ENCODE data around the gene DIO1. TPM values are rescaled to one million over a fixed set of nuclear protein-coding genes. Genes with fewer than 3 reads are reported as not detected.

Gene DIO1
- total RNA-seq, 2 experiments from 2014 or later: not detected

DNA sequence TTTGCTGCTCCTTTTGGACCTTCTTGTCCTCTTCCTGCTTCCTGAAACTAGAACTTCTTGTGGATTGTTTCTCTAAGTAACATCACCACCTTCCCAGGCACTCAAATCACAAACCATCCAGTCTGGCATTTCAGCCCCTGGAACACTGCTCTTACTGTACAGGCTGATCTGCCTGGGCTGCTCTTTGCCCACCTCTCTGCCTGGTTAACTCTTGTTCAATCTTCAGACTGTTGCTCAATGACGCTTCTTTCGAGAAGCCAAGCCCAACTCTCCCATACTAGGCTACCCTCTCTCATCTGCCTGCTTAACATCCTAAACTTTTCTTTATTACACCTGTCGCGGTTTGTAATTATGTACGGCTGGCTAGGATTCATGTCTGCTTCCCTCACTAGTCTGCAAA lies 657 bp downstream of the DIO1 start:
- Mint-ChIP-seq H3K4me3 (no peak overlapping the region), H3K9me3 (ENCODE audit: insufficient read depth) (no peaks in the 10 kb centered on the region), H3K4me1 (ENCODE audit: low read depth) (peaks cover 11% of the 10 kb centered on the region), H3K27ac (no peak overlapping the region), H3K36me3 (ENCODE audit: low read depth) (no peaks in the 10 kb centered on the region), H3K27me3 (ENCODE audit: low read depth) (peaks cover 4% of the 10 kb centered on the region)
- ChIA-PET CTCF (interaction anchor here (1.1 kb wide), 1 partner anchor 34 kb away, joined by 3 read pairs; no protein-coding TSS in a partner anchor), POLR2A (interaction anchor here (1.1 kb wide), 1 partner anchor 16 kb away, joined by 3 read pairs; no protein-coding TSS in a partner anchor)
- DNase-seq (no peak), ATAC-seq (no peak)

DNA sequence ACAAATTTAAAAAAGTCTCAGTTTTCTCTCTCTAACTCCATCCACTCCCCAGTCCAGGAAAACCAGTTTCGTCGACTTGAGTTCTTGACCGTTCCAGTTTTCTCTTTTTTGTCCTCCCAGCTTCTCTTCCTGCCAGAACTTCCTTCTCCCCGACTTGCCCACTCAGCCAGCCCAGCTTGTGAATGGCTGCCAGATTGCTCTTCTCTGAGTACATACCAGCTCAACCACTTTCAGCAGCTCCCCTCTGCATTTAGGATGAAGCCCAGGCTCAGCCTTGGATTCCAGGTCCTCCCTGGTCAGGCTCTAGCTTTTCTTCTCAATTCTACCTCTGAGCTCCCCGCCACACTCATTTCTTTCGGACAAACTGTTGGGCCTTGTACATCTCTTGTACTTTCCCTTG lies 1.4 kb downstream of the DIO1 start:
- Mint-ChIP-seq H3K9me3 (ENCODE audit: insufficient read depth) (no peaks in the 10 kb centered on the region), H3K4me1 (ENCODE audit: low read depth) (peaks cover 4% of the 10 kb centered on the region), H3K27ac (no peak overlapping the region), H3K36me3 (ENCODE audit: low read depth) (no peaks in the 10 kb centered on the region), H3K27me3 (ENCODE audit: low read depth) (peaks cover 4% of the 10 kb centered on the region), H3K4me3 (no peak overlapping the region)
- ChIA-PET POLR2A (interaction anchor here (1.1 kb wide), 1 partner anchor 16 kb away, joined by 3 read pairs; no protein-coding TSS in a partner anchor), CTCF (interaction anchor here (1.1 kb wide), 1 partner anchor 34 kb away, joined by 3 read pairs; no protein-coding TSS in a partner anchor)
- DNase-seq (no peak), ATAC-seq (no peak)

DNA sequence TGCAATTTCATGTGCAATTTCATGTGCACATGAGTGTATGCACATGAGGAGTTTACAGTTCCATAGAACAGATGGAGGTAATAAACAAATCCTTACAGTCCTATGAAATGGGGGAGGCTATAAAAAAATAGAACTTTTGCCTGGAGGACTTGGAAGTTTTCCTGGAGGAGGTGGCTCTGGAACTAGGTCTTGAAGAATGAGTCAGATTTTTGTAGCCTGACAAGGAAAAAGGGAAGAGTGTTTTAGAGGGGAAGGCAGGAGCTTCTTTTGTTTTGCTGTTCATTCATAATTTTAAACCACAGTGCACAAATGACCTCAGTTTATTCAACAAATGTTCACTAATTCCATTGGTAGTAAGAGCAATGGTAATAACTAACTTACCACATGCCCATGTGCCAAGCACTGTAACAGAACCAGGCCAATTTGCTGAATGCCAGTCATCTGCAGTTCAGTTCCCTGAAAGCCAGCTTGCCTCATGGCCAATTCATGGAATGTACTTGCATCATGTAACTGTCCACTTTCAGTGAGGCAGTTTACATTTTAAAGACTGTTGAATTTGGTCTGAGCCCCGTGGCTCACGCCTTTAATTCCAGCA lies 2.7 kb downstream of the DIO1 start:
- no peak overlapping the region for H3K27ac Mint-ChIP-seq
- ChIA-PET CTCF (interaction anchor here (1.2 kb wide), 1 partner anchor 36 kb away, joined by 4 read pairs; no protein-coding TSS in a partner anchor), POLR2A (no interaction called here)
- DNase-seq (no peak), ATAC-seq (no peak)
- no peak overlapping the region for H3K4me3 Mint-ChIP-seq
- H3K4me1 Mint-ChIP-seq (ENCODE audit: low read depth): peaks cover 10% of the 10 kb centered on the region
- H3K36me3 Mint-ChIP-seq (ENCODE audit: low read depth): no peaks in the 10 kb centered on the region
- H3K9me3 Mint-ChIP-seq (ENCODE audit: insufficient read depth): no peaks in the 10 kb centered on the region
- H3K27me3 Mint-ChIP-seq (ENCODE audit: low read depth): peaks cover 4% of the 10 kb centered on the region

DNA sequence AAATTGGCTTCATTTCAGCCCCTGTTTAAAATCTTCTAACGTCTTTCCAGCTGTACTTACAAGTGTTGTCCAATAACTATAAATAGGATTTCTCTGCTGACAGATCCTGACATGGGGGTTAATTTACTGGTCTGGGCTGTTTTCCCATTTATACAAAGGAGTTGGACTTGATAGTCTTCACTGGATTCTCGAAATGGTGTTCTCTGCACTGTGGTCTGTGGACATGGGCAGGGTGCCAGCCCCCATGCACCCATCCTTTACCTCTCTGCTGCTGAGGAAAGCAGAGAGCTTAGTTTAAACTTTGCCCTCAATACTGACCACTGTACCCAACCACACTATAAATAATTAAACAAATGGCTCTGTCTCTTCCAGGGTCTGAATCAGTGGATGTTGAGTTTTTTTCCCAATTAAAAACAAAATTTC lies 5.2 kb downstream of the DIO1 start:
- DNase-seq (no peak), ATAC-seq (no peak)
- peaks cover 4% of the 10 kb centered on the region for H3K27me3 Mint-ChIP-seq (ENCODE audit: low read depth)
- H3K36me3 Mint-ChIP-seq (ENCODE audit: low read depth): no peaks in the 10 kb centered on the region
- no peak overlapping the region for H3K4me3 Mint-ChIP-seq
- H3K9me3 Mint-ChIP-seq (ENCODE audit: insufficient read depth): no peaks in the 10 kb centered on the region
- ChIA-PET POLR2A (interaction anchor here (1.8 kb wide), 1 partner anchor 9 kb away, joined by 6 read pairs; no protein-coding TSS in a partner anchor), CTCF (interaction anchor here (1.2 to 1.7 kb wide), 3 partner anchors 13 to 38 kb away, joined by 3 to 6 read pairs (median 5); no protein-coding TSS in a partner anchor)
- peaks cover 10% of the 10 kb centered on the region for H3K4me1 Mint-ChIP-seq (ENCODE audit: low read depth)
- H3K27ac Mint-ChIP-seq: no peak overlapping the region

DNA sequence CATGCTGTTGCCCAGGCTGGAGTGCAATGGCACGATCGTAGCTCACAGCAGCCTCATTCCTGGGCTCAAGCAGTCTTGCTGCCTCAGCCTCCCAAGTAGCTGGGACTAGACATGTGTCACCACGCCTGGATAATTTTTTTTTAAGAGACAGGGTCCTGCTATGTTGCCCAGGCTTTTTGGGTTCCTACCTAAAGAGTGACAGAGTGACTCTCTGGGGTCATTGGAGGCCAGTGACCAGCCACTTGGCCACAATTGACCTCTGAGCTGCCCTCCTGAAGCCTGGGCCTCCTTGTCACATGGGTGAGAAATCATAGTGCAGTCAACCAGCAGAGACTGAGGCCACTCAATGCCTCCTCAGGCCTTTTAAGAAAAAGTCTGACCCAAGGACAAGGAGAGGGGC lies 5.7 kb downstream of the DIO1 start:
- Mint-ChIP-seq H3K27me3 (ENCODE audit: low read depth) (peaks cover 4% of the 10 kb centered on the region), H3K27ac (no peak overlapping the region), H3K4me1 (ENCODE audit: low read depth) (peaks cover 10% of the 10 kb centered on the region), H3K36me3 (ENCODE audit: low read depth) (no peaks in the 10 kb centered on the region), H3K9me3 (ENCODE audit: insufficient read depth) (no peaks in the 10 kb centered on the region), H3K4me3 (no peak overlapping the region)
- ChIA-PET POLR2A (interaction anchor here (1.8 kb wide), 1 partner anchor 9 kb away, joined by 6 read pairs; no protein-coding TSS in a partner anchor), CTCF (interaction anchor here (1.0 to 2.3 kb wide), 5 partner anchors 10 to 54 kb away, joined by 3 to 10 read pairs (median 3); partner anchors contain the start of gene YIPF1)
- no peak for DNase-seq
- ATAC-seq: no peak

DNA sequence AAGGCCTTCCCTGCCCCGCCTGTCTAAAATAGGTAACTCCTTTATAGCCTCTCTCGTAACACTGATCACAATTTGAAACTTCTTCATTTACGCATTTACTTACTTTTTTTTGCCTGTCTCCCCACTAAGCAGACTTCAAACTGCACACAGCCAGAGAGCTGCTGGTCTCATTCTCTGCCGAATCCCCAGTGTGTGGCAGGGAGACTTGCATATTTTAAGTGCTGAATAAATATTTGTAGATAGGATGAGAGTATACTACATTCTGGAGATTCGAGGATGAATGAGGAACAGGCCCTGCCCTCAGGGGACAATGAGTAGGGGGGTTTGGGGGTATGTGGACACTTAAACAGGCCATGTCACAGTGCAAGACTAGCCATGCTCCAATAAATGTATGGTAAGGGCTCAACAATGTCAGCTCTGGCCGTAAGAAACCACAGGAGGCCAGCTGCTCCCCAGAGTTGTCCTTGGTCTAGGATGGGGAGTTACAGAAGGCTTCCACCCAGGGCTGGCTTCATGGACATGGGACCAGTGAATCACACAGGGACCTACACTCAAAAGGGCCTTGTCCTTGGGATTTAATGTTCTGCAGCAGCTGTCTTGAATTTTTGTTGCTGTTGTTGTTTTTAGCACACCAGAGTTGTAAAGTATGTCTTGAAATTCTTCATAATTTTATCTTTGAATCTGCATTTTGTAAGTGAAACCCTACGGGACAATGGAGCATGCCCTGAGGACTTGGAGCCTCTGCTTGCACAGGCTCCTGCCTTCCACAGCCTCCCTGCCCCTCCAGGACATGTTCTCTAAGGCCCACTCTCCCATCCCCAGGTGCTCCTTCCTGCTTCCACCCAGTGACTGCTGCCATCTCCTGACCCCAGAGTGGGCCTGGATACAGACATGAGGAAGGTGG lies 8.5 kb downstream of the DIO1 start:
- no peaks in the 10 kb centered on the region for H3K36me3 Mint-ChIP-seq (ENCODE audit: low read depth)
- H3K4me3 Mint-ChIP-seq: no peak overlapping the region
- H3K27me3 Mint-ChIP-seq (ENCODE audit: low read depth): no peaks in the 10 kb centered on the region
- DNase-seq: no peak
- ChIA-PET CTCF (no interaction called here), POLR2A (interaction anchor here (0.6 kb wide), 1 partner anchor 337 kb away, joined by 3 read pairs; no protein-coding TSS in a partner anchor)
- H3K9me3 Mint-ChIP-seq (ENCODE audit: insufficient read depth): no peaks in the 10 kb centered on the region
- no peak for ATAC-seq
- H3K4me1 Mint-ChIP-seq (ENCODE audit: low read depth): peaks cover 10% of the 10 kb centered on the region
- no peak overlapping the region for H3K27ac Mint-ChIP-seq

DNA sequence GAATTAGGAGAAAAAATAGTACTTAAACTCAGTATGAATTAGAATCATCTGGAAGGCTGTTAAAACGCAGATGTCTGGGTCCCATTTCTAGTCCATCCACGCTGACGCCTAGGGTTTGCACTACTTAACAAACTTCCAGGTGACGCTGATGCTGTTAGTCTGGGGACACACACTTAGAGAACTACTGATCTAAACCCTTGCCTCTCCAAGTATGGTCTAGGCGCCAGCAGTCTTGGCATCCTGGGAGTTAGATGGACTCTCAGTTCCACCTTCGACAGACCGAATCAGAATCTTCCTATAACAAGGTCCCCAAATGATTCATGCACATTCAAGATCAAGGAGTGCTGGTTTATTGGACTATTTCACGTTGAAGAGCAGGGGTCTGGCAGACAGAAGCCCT lies 11.5 kb downstream of the DIO1 start:
- ATAC-seq: no peak
- Mint-ChIP-seq H3K27me3 (ENCODE audit: low read depth) (no peaks in the 10 kb centered on the region), H3K9me3 (ENCODE audit: insufficient read depth) (no peaks in the 10 kb centered on the region), H3K27ac (no peak overlapping the region), H3K4me1 (ENCODE audit: low read depth) (peaks cover 9% of the 10 kb centered on the region), H3K36me3 (ENCODE audit: low read depth) (peaks cover 3% of the 10 kb centered on the region), H3K4me3 (no peak overlapping the region)
- ChIA-PET POLR2A (no interaction called here), CTCF (no interaction called here)
- DNase-seq: no peak

DNA sequence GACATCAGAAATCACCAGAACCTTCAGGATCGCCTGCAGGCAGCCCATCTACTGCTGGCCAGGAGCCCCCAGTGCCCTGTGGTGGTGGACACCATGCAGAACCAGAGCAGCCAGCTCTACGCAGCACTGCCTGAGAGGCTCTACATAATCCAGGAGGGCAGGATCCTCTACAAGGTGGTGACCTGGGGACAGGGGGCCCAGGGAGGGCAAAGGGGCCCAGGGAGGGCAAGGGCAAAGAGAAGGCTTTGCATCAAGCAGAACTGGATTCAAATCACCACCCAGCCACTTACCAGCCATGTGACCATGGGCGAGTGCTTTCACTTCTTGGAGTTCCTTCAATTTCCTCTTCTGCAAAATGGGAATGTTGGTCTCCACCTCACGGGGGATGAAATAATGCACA lies 12.1 kb downstream of the DIO1 start:
- POLR2A ChIA-PET: no interaction called here
- Mint-ChIP-seq H3K4me1 (ENCODE audit: low read depth) (peaks cover 4% of the 10 kb centered on the region), H3K27me3 (ENCODE audit: low read depth) (no peaks in the 10 kb centered on the region), H3K27ac (no peak overlapping the region), H3K4me3 (no peak overlapping the region), H3K9me3 (ENCODE audit: insufficient read depth) (no peaks in the 10 kb centered on the region), H3K36me3 (ENCODE audit: low read depth) (peaks cover 3% of the 10 kb centered on the region)
- DNase-seq: no peak
- CTCF ChIA-PET: no interaction called here
- no peak for ATAC-seq

DNA sequence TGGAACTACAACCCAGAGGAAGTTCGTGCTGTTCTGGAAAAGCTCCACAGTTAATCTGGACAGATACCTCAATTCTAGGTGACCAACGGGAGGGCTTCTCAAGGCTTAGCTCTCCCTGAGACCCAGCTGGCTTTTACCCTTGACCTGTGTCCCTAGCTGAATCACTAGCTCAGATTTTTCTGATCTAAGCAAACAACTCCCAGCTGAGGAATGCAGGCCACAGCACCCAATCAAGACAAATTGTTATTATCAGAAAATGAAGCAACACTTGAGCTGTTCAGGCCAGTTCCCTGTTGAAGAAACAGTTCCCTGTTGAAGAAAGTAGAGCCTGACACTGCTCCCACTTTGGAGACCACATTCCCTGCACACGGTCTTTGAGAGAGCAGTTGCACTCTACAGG lies 16.0 kb downstream of the DIO1 start:
- ATAC-seq (no peak), DNase-seq (no peak)
- no peaks in the 10 kb centered on the region for H3K27me3 Mint-ChIP-seq (ENCODE audit: low read depth)
- H3K9me3 Mint-ChIP-seq (ENCODE audit: insufficient read depth): no peaks in the 10 kb centered on the region
- peaks cover 12% of the 10 kb centered on the region for H3K36me3 Mint-ChIP-seq (ENCODE audit: low read depth)
- no peak overlapping the region for H3K4me3 Mint-ChIP-seq
- ChIA-PET CTCF (interaction anchor here (1.0 to 1.5 kb wide), 2 partner anchors 25 to 49 kb away, joined by 4 read pairs; no protein-coding TSS in a partner anchor), POLR2A (no interaction called here)
- no peaks in the 10 kb centered on the region for H3K4me1 Mint-ChIP-seq (ENCODE audit: low read depth)
- no peak overlapping the region for H3K27ac Mint-ChIP-seq

DNA sequence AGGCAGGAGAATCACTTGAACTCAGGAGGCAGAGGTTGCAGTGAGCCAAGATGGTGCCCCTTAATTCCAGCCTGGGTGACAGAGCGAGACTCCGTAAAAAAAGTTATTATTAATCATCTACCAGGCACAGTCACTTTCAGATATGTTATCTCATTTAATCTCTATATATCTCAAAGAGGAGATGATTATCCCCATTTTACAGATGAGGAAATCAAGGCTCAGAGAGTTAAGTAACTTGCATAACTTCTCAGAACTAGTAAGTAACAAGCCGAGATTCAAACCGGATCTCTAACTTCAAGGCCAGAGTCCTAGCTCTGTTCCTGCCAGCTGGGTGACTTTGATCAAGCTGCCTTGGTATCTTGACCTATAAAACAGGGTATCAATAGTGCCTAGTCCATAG lies 17.5 kb downstream of the DIO1 start:
- ChIA-PET CTCF (interaction anchor here (1.2 to 1.6 kb wide), 2 partner anchors 13 to 38 kb away, joined by 3 to 6 read pairs; no protein-coding TSS in a partner anchor), POLR2A (no interaction called here)
- Mint-ChIP-seq H3K9me3 (ENCODE audit: insufficient read depth) (no peaks in the 10 kb centered on the region), H3K27me3 (ENCODE audit: low read depth) (no peaks in the 10 kb centered on the region), H3K36me3 (ENCODE audit: low read depth) (peaks cover 22% of the 10 kb centered on the region), H3K27ac (no peak overlapping the region), H3K4me1 (ENCODE audit: low read depth) (peaks cover 8% of the 10 kb centered on the region), H3K4me3 (no peak overlapping the region)
- ATAC-seq (no peak), DNase-seq (no peak)

DNA sequence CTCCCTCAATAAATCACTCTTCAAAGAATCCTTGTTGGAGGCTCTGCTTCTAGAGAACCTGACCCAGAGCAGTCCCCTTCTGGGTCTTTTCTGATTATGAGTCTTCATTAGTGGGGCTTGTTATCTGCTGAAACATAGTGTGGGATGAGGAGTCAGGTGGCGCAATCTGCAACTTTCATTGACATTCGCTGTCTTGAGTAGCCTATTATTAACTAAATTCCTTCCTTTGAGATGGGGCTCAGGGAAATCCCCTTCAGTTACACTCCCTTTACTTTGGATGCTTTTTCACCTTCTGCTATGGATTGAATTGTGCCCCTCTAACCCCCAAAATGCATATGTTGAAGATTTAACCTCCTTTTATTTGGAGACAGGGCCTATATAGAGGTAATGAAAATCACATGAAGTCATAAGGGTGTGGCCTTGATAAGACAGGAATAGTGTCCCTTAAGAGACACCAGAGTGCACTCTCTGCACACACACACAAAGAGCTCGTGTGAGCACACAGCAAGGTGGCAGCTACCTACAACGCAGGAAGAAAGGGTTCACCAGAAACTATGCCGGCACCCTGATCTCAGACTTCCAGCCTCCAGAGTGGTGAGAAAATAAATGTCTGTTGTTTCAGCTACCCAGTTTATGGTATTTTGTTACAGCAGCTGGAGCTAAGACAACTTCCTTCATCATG lies 19.5 kb downstream of the DIO1 start:
- ChIA-PET CTCF (interaction anchor here (1.1 to 2.4 kb wide), 3 partner anchors 11 to 53 kb away, joined by 3 to 7 read pairs (median 6); no protein-coding TSS in a partner anchor), POLR2A (no interaction called here)
- no peak for ATAC-seq
- Mint-ChIP-seq H3K27ac (no peak overlapping the region), H3K4me3 (no peak overlapping the region), H3K4me1 (ENCODE audit: low read depth) (peaks cover 17% of the 10 kb centered on the region), H3K27me3 (ENCODE audit: low read depth) (no peaks in the 10 kb centered on the region), H3K9me3 (ENCODE audit: insufficient read depth) (no peaks in the 10 kb centered on the region), H3K36me3 (ENCODE audit: low read depth) (peaks cover 35% of the 10 kb centered on the region)
- no peak for DNase-seq

Data from activated CD8-positive, alpha-beta T cell treated with anti-CD3 and anti-CD28 coated beads, Interleukin-2, amount 10 ng/mL, durations not matched to agents 7 days and 5 days (primary cell).